Fibroblast of lung (primary cell): Measurements from ENCODE around the gene ABL1.

Experiments used
- CTCF ChIP-seq, 2 donors: IDR thresholded peaks in 1 of 2; conservative IDR thresholded peaks in 1 of 2; 1 replicate in 1 of 2; 2 replicates in 1 of 2; pipeline ENCODE4 v1.5.1; 2011 to 2012; ENCODE audit warnings: low read length in 2 of 2, control low read depth in 1 of 2, inconsistent platforms in 1 of 2, low read depth in 1 of 2, mild to moderate bottlenecking in 1 of 2
- EZH2 ChIP-seq: IDR thresholded peaks from 2 replicates; pipeline ENCODE4 v1.5.1; 2012; ENCODE audit warnings: low read length, control low read depth, mild to moderate bottlenecking; ENCODE audit errors: missing control alignments

GRCh38 chr9:130793589-130793988 lies 41.5 kb upstream of the ABL1 start:
- TF ChIP-seq CTCF (conservative IDR thresholded peaks at IDR 0.05 in 1 of 2, IDR thresholded peaks at IDR 0.05 in 1 of 2; ENCODE audit: low read depth in 1 of 2, low read length in 2 of 2): no peak
- no peak for TF ChIP-seq EZH2
